H54 (cell line): ENCODE measurements around the gene BMP6.
"Not testable (repeated sequence)": the region's sequence is repeated elsewhere in the genome, so short reads cannot be mapped to it uniquely, and the experiment has no call there.

ENCODE experiments used
- DNase-seq: peaks from one replicate; pipeline ENCODE4 v3.0.0; 2011; ENCODE audit warnings: low spot score, mixed read lengths; ENCODE audit not compliant: insufficient read length
- FAIRE-seq: peaks from 3 replicates; lab custom pipeline; 2011; peaks lifted over from hg19 to GRCh38; lab: Jason Lieb, UNC
- POLR2A ChIP-seq: IDR thresholded peaks from 2 replicates; pipeline ENCODE4 v1.6.1; 2011; ENCODE audit warnings: low read depth, mild to moderate bottlenecking, low read length

BMP6 gene

GRCh38 chr6:7888587-7889357 lies 162.9 kb downstream of the BMP6 start:
- DNase-seq (no peak), FAIRE-seq (no peak)
- no peak for TF ChIP-seq POLR2A

DNA sequence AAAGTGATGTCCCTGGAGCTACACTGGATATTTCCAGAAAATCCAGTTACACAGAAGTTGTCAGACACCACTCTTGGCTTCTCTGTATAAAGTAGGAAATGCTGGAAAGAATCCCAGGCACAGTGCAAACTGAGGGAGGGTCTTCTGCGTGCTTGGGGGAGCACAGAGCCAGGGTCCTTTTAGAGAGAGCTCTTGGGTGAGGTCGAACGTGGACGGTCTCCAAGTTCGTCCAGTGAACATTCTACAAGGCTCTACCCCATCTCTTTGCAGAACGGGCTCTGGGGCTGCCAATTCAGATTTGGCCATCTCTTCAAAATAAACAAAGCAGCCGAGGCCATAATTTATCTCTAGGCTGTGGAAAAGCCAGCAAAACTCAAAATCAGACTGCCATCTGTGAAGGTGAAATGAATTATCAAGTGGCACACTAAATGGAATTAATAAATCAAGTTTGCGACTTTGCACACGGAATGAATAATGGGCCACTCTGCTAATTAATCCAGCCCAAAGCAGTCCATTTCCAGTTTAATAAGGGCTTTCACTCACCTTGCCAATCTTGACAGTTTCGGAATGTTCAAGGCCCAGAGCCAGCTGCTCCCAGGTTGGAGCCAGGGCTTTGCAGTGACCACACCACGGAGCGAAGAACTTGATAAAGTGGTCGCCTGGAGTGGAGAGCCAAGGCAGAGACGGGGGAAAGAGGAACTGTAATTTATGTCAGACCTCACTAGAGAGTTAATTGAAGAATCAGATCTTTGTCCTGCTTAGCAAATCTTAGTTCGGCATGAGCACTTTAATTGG lies 165.4 kb downstream of the BMP6 start:
- no peak for DNase-seq
- FAIRE-seq, result no peak
- no peak for TF ChIP-seq POLR2A

GRCh38 chr6:7892367-7892766 lies 166.5 kb downstream of the BMP6 start:
- FAIRE-seq, DNase-seq: not testable (repeated sequence)

DNA sequence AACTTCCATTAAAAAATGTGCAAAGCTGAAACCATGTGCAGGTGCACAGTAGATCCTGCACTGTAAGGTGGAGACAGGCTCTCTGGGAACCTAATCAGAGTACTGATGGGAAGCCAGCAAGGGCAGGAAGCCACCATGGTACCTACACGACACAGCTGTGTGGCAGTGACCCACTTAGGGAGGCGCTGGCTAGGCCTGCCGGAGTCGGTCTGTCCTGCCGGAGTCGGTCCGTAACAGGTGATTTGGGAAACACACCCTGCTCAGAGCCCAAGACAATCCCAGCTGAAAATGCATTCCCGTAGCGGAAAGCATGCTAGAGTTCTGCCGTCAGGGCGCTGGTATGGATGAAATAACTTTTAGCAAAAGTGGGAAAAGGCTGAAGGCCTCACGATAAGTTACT lies 167.4 kb downstream of the BMP6 start:
- FAIRE-seq (no peak), DNase-seq (no peak)
- TF ChIP-seq POLR2A, result no peak

- no peak for TF ChIP-seq POLR2A
- FAIRE-seq (no peak), DNase-seq (no peak)
Observed at GRCh38 chr6:7894262-7895124, 168.6 kb downstream of the BMP6 start.

- DNase-seq, result no peak
- TF ChIP-seq POLR2A, result no peak
- no peak for FAIRE-seq
Observed at GRCh38 chr6:7895125-7895423, 169.2 kb downstream of the BMP6 start.

DNA sequence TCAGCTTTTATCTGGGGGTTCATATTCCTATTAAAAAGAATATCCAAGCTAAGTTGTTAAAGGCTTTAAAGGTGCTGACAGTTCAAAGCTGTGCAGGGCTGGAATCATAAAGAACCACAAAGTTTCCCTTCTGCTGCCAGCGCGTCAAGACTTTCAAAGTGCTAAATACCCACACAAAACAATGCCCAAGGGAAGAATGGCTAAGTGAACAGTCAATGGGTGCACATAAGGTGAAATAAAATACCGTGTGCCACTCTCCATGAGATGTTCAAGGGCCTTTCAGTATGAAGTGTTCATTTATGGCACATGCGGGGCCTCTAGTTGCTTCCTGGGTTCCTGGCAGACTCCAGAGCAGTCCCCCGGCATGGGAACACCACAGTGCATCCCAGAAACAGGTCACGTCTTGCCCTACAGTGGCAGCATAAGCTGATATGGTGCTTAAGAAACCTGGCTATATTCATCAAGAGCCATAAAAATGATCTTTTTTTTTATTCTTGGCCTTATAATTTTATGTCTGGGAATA lies 170.6 kb downstream of the BMP6 start:
- FAIRE-seq, result no peak
- TF ChIP-seq POLR2A, result no peak
- DNase-seq, result no peak

GRCh38 chr6:7897461-7898192 lies 171.7 kb downstream of the BMP6 start:
- DNase-seq (no peak), FAIRE-seq (no peak)
- no peak for TF ChIP-seq POLR2A

DNA sequence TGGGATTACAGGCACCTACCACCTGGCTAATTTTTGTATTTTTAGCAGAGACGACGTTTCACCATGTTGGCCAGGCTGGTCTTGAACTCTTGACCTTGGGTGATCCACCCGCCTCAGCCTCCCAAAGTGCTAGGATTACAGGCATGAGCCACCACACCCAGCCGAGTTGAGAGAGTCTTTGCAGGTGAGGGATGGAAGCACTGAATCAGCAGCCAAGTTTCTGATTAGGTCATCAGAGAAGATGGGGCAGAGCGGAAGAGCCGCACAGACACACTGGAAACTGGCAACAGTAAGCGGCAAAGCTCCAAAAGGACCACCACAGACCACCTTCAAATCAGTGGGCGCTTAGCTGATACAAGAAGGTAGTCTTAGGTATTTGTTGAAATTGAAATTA lies 172.3 kb downstream of the BMP6 start:
- not testable (repeated sequence) for FAIRE-seq, DNase-seq

- DNase-seq, result no peak
- FAIRE-seq, result no peak
- no peak for TF ChIP-seq POLR2A
Observed at GRCh38 chr6:7899101-7899888, 173.4 kb downstream of the BMP6 start.

DNA sequence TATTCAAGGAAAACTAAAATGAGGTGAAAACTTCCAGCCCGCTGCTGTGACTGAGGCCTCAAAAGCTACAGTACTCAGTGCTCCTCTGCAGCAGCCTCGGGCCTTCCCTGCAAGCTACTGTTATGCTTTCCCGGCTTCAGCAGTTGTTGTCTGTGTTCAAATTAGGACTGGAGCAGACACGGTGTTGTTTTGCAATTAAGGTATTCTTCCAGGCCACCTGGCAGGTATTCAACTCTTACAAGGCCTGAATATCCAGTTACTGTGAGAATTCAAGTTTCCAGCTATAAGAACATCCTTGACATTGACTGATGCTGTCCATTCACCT lies 174.0 kb downstream of the BMP6 start:
- DNase-seq (no peak), FAIRE-seq (no peak)
- TF ChIP-seq POLR2A, result no peak

GRCh38 chr6:7900621-7901020 lies 174.7 kb downstream of the BMP6 start:
- DNase-seq, result no peak
- no peak for TF ChIP-seq POLR2A
- no peak for FAIRE-seq

DNA sequence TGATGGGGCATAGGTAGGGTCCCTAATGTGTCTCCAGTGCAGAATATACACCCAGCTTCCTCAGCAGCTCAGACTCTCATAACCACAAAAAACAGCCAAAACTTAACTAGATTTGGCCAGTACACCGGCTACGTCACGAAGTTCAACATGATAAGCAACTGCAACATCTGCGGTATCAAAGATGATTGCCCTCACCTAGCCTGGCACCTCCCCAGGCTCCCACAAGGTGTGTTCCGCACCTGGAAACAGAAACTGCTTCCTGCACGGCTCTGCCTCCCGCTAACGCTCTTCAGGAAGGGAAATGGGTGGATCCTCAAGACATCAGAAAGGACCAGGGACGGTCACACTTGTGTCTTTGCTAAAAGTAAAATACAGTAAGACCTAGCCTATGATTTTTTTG lies 175.2 kb downstream of the BMP6 start:
- no peak for TF ChIP-seq POLR2A
- FAIRE-seq, result no peak
- DNase-seq, result no peak
